H1 (cell line): ENCODE measurements around the gene ZFP57. TPM values are rescaled to one million over a fixed set of nuclear protein-coding genes. Genes with fewer than 3 reads are reported as not detected.
A peak's percentile ranks its signal among the peaks of the same experiment; 100 is the strongest.

Experiments used
- CHD1 ChIP-seq: IDR thresholded peaks from 2 replicates; pipeline ENCODE4 v1.6.1; 2012; ENCODE audit warnings: low read depth, low read length, improper control_type of control experiment
- EGR1 ChIP-seq: IDR thresholded peaks from 2 replicates; pipeline ENCODE4 v1.6.1; 2011; ENCODE audit warnings: low read depth, low read length, borderline replicate concordance
- EP300 ChIP-seq, 2 experiments: IDR thresholded peaks; 1 replicate in 1 of 2; 2 replicates in 1 of 2; pipeline ENCODE4 v1.6.1; 2011 to 2012; ENCODE audit warnings: low read depth in 2 of 2, low read length in 2 of 2, mild to moderate bottlenecking in 2 of 2, borderline replicate concordance in 1 of 2, inconsistent platforms in 1 of 2, moderate library complexity in 1 of 2
- HDAC2 ChIP-seq, 2 experiments: fragments of 300-600 bp in 1 of 2; sonication (generic) in 1 of 2; IDR thresholded peaks; 2 replicates each; pipeline ENCODE4 v1.6.1; 2011 to 2012; ENCODE audit warnings: low read depth in 2 of 2, low read length in 2 of 2, mild to moderate bottlenecking in 2 of 2, moderate library complexity in 2 of 2, borderline replicate concordance in 1 of 2, inconsistent platforms in 1 of 2
- HDAC6 ChIP-seq: IDR thresholded peaks from one replicate; pipeline ENCODE4 v1.7.1; 2012; ENCODE audit warnings: low read depth, mild to moderate bottlenecking, inconsistent platforms, low read length, moderate library complexity
- KDM4A ChIP-seq: IDR thresholded peaks from one replicate; pipeline ENCODE4 v1.7.1; 2012; ENCODE audit warnings: low read depth, mild to moderate bottlenecking, moderate library complexity, low read length, inconsistent platforms; ENCODE audit not compliant: severe bottlenecking
- MAX ChIP-seq: IDR thresholded peaks from 2 replicates; pipeline ENCODE4 v1.6.1; 2012; ENCODE audit warnings: inconsistent platforms
- NANOG ChIP-seq: IDR thresholded peaks from 2 replicates; pipeline ENCODE4 v1.6.1; 2011; ENCODE audit warnings: low read length, low read depth, mild to moderate bottlenecking, inconsistent platforms; ENCODE audit not compliant: insufficient read depth, poor library complexity, severe bottlenecking
- POU5F1 ChIP-seq: IDR thresholded peaks from 2 replicates; pipeline ENCODE4 v1.6.1; 2011; ENCODE audit warnings: low read depth, mild to moderate bottlenecking, low read length, moderate library complexity
- RAD21 ChIP-seq, 2 experiments: IDR thresholded peaks in 1 of 2; conservative IDR thresholded peaks in 1 of 2; 2 replicates each; pipeline ENCODE4 v1.6.1; 2011; ENCODE audit warnings: low read depth in 2 of 2, low read length in 2 of 2, improper control_type of control experiment in 1 of 2, inconsistent platforms in 1 of 2, mild to moderate bottlenecking in 1 of 2, moderate library complexity in 1 of 2
- SAP30 ChIP-seq: fragments of 300-600 bp; sonication (generic); IDR thresholded peaks from 2 replicates; pipeline ENCODE4 v1.7.1; 2012; ENCODE audit warnings: low read length, moderate library complexity, mild to moderate bottlenecking, inconsistent platforms; ENCODE audit not compliant: insufficient read depth, insufficient replicate concordance
- SIX5 ChIP-seq: IDR thresholded peaks from 2 replicates; pipeline ENCODE4 v1.6.1; 2011; ENCODE audit warnings: mild to moderate bottlenecking, low read depth, low read length
- SP2 ChIP-seq: IDR thresholded peaks from 2 replicates; pipeline ENCODE4 v1.6.1; 2012; ENCODE audit warnings: mild to moderate bottlenecking, low read length, inconsistent platforms
- SP4 ChIP-seq: IDR thresholded peaks from 2 replicates; pipeline ENCODE4 v1.6.1; 2012; ENCODE audit warnings: low read length, inconsistent platforms
- SUZ12 ChIP-seq: fragments of 200-600 bp; sonication (generic); IDR thresholded peaks from 2 replicates; pipeline ENCODE4 v1.6.1; 2012; ENCODE audit warnings: mild to moderate bottlenecking, inconsistent platforms, low read length, moderate library complexity, mixed read lengths
- TAF1 ChIP-seq: IDR thresholded peaks from 2 replicates; pipeline ENCODE4 v1.6.1; 2011; ENCODE audit warnings: mild to moderate bottlenecking, low read depth, low read length
- TBP ChIP-seq: IDR thresholded peaks from 2 replicates; pipeline ENCODE4 v1.6.1; 2011; ENCODE audit warnings: low read depth, low read length, improper control_type of control experiment
- TCF12 ChIP-seq: IDR thresholded peaks from 2 replicates; pipeline ENCODE4 v1.6.1; 2011; ENCODE audit warnings: low read depth, mild to moderate bottlenecking, low read length
- TEAD4 ChIP-seq: IDR thresholded peaks from 2 replicates; pipeline ENCODE4 v1.6.1; 2012; ENCODE audit warnings: low read depth, low read length, inconsistent platforms, mixed read lengths
- YY1 ChIP-seq: IDR thresholded peaks from 2 replicates; pipeline ENCODE4 v1.6.1; 2011; ENCODE audit warnings: low read depth, mild to moderate bottlenecking, low read length
- polyA plus RNA-seq, 7 experiments: library from polyadenylated mRNA; depleted of rRNA in 3 of 7; stranded (reverse) in 5 of 7; unstranded in 2 of 7; fragments of >200 nt in 5 of 7; fragments of 200-250 nt in 2 of 7; gene quantifications; 1 replicate in 5 of 7; 2 replicates in 1 of 7; 4 replicates in 1 of 7; pipeline versions ENCODE4 v1.2.1 to v1.2.3, GENCODE V29; 2011 to 2013; ENCODE audit warnings: missing spikeins in 2 of 7, mixed read lengths in 2 of 7
- total RNA-seq: library from RNA; stranded (reverse); fragmentation: NEBNext Ultra II Directional; extraction: Animal tissue kit (Norgen Biotek cat#: 25700); gene quantifications from 2 replicates; pipeline ENCODE4 v1.2.1, GENCODE V29; 2021
- TF ChIP-seq, protein P1 (sequence below): IDR thresholded peaks from 2 replicates; pipeline ENCODE4 v1.6.1; 2012; ENCODE audit warnings: inconsistent platforms

ZFP57 gene
- total and polyA plus RNA-seq, 2 of the 8 experiments (the other 6 are each of a cell fraction or from before 2014, with no cell fraction given): 0.85 to 1.2 TPM

DNA sequence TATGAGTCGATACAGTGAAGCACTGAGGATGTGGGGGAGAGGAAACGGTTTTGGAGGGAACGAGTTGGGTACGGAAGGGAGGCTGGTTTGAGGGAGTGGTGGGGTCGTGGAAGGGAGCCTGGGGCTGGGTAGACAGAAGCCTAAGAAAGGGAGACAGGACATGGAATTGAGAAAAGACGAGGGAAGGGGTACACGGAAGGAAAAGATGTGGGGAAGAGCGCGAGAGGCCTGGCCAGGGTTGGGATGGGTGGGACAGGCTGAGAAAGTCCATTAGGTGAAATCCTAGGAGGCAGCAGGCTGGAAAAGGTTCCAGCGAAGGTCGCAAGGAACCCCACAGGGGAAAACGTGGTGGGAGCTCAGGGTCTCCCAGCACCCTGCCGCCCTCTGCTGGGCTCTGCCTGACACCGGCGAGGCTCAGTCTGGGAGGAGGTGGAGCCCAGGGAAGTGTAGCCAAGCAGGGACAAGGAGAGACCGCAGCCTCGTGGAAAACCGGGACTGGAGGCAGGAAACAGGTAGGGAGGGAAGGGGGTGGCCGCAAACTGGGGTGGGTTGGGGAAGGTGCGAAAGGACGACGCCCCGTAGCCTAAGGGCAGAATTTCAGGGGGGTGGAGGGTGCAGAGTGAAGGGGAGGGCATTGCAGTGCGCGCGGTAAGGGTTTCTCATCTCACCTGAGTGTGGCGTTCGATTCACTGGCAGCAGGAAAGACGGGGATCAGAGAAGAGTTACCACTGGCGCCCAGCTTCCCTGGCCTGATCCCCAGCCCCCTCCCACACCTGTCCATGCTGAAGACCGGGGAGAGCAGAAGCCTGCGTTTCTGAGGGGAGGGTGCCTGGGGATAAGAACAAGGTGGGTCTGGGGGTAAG, 52.3 kb downstream of the ZFP57 start (continued):
- TF ChIP-seq CHD1: no peak
- no peak for TF ChIP-seq SAP30
- no peak; the same call in 1 of the 2 replicates for TF ChIP-seq SUZ12
- TF ChIP-seq EP300 (IDR thresholded peaks at IDR 0.05; ENCODE audit: borderline replicate concordance in 1 of 2, low read depth in 2 of 2, low read length in 2 of 2): no peak
- peak; percentile 52 to 66 for TF ChIP-seq RAD21 (IDR thresholded peaks at IDR 0.05 in 1 of 2, conservative IDR thresholded peaks at IDR 0.05 in 1 of 2; ENCODE audit: low read depth in 2 of 2, low read length in 2 of 2)
- no peak for TF ChIP-seq NANOG
- no peak for TF ChIP-seq YY1
- TF ChIP-seq TAF1: peak; percentile 31; the same call in 1 of the 2 replicates
- TF ChIP-seq POU5F1: no peak
- no peak for TF ChIP-seq SIX5
- peak; percentile 54 to 78; a peak in 1 of 4 replicates for TF ChIP-seq HDAC2 (IDR thresholded peaks at IDR 0.05; ENCODE audit: borderline replicate concordance in 1 of 2, low read depth in 2 of 2, low read length in 2 of 2)
- no peak for TF ChIP-seq TCF12
- TF ChIP-seq EGR1: peak; percentile 33; the same call in 1 of the 2 replicates
- TF ChIP-seq MAX: peak; percentile 82
- TF ChIP-seq TEAD4: no peak
- TF ChIP-seq KDM4A: peak; percentile 54
- no peak for TF ChIP-seq HDAC6
- no peak for TF ChIP-seq SP2
- no peak; the same call in 1 of the 2 replicates for TF ChIP-seq SP4
- TF ChIP-seq, protein P1, sequence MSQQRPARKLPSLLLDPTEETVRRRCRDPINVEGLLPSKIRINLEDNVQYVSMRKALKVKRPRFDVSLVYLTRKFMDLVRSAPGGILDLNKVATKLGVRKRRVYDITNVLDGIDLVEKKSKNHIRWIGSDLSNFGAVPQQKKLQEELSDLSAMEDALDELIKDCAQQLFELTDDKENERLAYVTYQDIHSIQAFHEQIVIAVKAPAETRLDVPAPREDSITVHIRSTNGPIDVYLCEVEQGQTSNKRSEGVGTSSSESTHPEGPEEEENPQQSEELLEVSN: peak; percentile 60
- TF ChIP-seq TBP: peak; percentile 25; the same call in 1 of the 2 replicates
